ENCODE measurements around the gene NOP14. TPM values are rescaled to one million over a fixed set of nuclear protein-coding genes. Genes with fewer than 3 reads are reported as not detected.

Gene NOP14
- total RNA-seq, 1 donor from 2014 or later, result 35.3 TPM

- H3K4me2 ChIP-seq (ENCODE audit: low read length), result peak overlapping the region; percentile 89
- H3K27ac ChIP-seq (ENCODE audit: low read depth, low read length), result peak overlapping the region; percentile 80
- DNase-seq (ENCODE audit: low read depth) (peak; percentile 49), FAIRE-seq (no peak)
- TF ChIP-seq CTCF (IDR thresholded peaks at IDR 0.05; ENCODE audit: insufficient read depth, low read depth, low read length) (no peak), EZH2 (IDR thresholded peaks at IDR 0.05; ENCODE audit: insufficient read depth, low read length) (no peak)
- H3K27me3 Mint-ChIP-seq (ENCODE audit: low read depth, unreplicated experiment), result no peaks in the 10 kb centered on the region
- H3K4me1 Mint-ChIP-seq (ENCODE audit: low read depth, unreplicated experiment), result peaks cover 28% of the 10 kb centered on the region
- H3K9me3 Mint-ChIP-seq (ENCODE audit: unreplicated experiment), result no peaks in the 10 kb centered on the region
- H3K36me3 ChIP-seq (ENCODE audit: insufficient read depth, low read length), result no peaks in the 10 kb centered on the region
- H3K4me1 ChIP-seq (ENCODE audit: insufficient read depth, low read length), result peaks cover 28% of the 10 kb centered on the region
- peaks cover 3% of the 10 kb centered on the region for H3K36me3 Mint-ChIP-seq (ENCODE audit: low read depth, unreplicated experiment)
- H2AFZ ChIP-seq (ENCODE audit: low read depth, low read length), result peak overlapping the region; percentile 94
- H3K4me3 ChIP-seq (ENCODE audit: insufficient read depth, low read depth, low read length), result peak overlapping the region; percentile 99
- H3K79me2 ChIP-seq (ENCODE audit: insufficient read depth, low read length), result peaks cover 61% of the 10 kb centered on the region
- H3K9ac ChIP-seq (ENCODE audit: low read length), result peak overlapping the region; percentile 90
- no peaks in the 10 kb centered on the region for H3K27me3 ChIP-seq (ENCODE audit: insufficient read depth, low read length)
- H3K4me3 Mint-ChIP-seq (ENCODE audit: unreplicated experiment), result peak overlapping the region; percentile 97
- peak overlapping the region; percentile 92 for H3K27ac Mint-ChIP-seq (ENCODE audit: unreplicated experiment)
- no peaks in the 10 kb centered on the region for H3K9me3 ChIP-seq (ENCODE audit: insufficient read depth, low read depth, low read length)
- H4K20me1 ChIP-seq (ENCODE audit: insufficient read depth, low read length), result peaks cover 50% of the 10 kb centered on the region
These were observed 512 bp downstream of the NOP14 start for GRCh38 chr4:2962614-2963174.

- no peak overlapping the region for H3K27ac ChIP-seq (ENCODE audit: low read depth, low read length)
These were observed 1.3 kb downstream of the NOP14 start for GRCh38 chr4:2961811-2962441.

More at GRCh38 chr4:2961811-2962441, 1.3 kb downstream of the NOP14 start:
- H3K36me3 ChIP-seq (ENCODE audit: insufficient read depth, low read length), result peaks cover 4% of the 10 kb centered on the region
- TF ChIP-seq EZH2 (IDR thresholded peaks at IDR 0.05; ENCODE audit: insufficient read depth, low read length), result no peak
- TF ChIP-seq CTCF (IDR thresholded peaks at IDR 0.05; ENCODE audit: insufficient read depth, low read depth, low read length), result no peak
- peaks cover 28% of the 10 kb centered on the region for H3K4me1 ChIP-seq (ENCODE audit: insufficient read depth, low read length)
- H3K4me3 ChIP-seq (ENCODE audit: insufficient read depth, low read depth, low read length), result peak overlapping the region; percentile 99
- Mint-ChIP-seq H3K4me1 (ENCODE audit: low read depth, unreplicated experiment) (peaks cover 31% of the 10 kb centered on the region), H3K27me3 (ENCODE audit: low read depth, unreplicated experiment) (no peaks in the 10 kb centered on the region), H3K4me3 (ENCODE audit: unreplicated experiment) (peak overlapping the region; percentile 97), H3K9me3 (ENCODE audit: unreplicated experiment) (no peaks in the 10 kb centered on the region), H3K27ac (ENCODE audit: unreplicated experiment) (peak overlapping the region; percentile 14), H3K36me3 (ENCODE audit: low read depth, unreplicated experiment) (peaks cover 6% of the 10 kb centered on the region)
- no peaks in the 10 kb centered on the region for H3K9me3 ChIP-seq (ENCODE audit: insufficient read depth, low read depth, low read length)
- H3K79me2 ChIP-seq (ENCODE audit: insufficient read depth, low read length), result peaks cover 68% of the 10 kb centered on the region
- FAIRE-seq (no peak), DNase-seq (ENCODE audit: low read depth) (no peak)
- no peak overlapping the region for H2AFZ ChIP-seq (ENCODE audit: low read depth, low read length)
- H3K27me3 ChIP-seq (ENCODE audit: insufficient read depth, low read length), result no peaks in the 10 kb centered on the region
- peak overlapping the region; percentile 90 for H3K9ac ChIP-seq (ENCODE audit: low read length)
- H4K20me1 ChIP-seq (ENCODE audit: insufficient read depth, low read length), result peaks cover 56% of the 10 kb centered on the region
- peak overlapping the region; percentile 89 for H3K4me2 ChIP-seq (ENCODE audit: low read length)
